Panc1 (cell line): Measurements from ENCODE around the gene MC1R. TPM values are rescaled to one million over a fixed set of nuclear protein-coding genes. Genes with fewer than 3 reads are reported as not detected.
A peak's percentile ranks its signal among the peaks of the same experiment; 100 is the strongest.

Experiments
- ATAC-seq: fragments of 200-7000 bp; cut with Tn5 transposase; 2 replicates; pipeline ENCODE4 v1.9.1; 2020; ENCODE audit warnings: mild to moderate bottlenecking, moderate library complexity
- BruUV-seq: library from RNA; stranded (reverse); fragments of 400-500 nt; replicated peaks from 2 replicates; lab custom pipeline; 2021; lab: Mats Ljungman, UMichigan
- CTCF ChIA-PET: fragments of 300-600 bp; sonication (Branson Sonifier 250); formaldehyde crosslinking; loops from one replicate; lab custom pipeline; 2022; ENCODE audit warnings: antibody characterized with exemption; lab: Charles Lee
- POLR2A ChIA-PET: fragments of 300-600 bp; sonication (Branson Sonifier 250); formaldehyde crosslinking; loops from one replicate; lab custom pipeline; 2022; ENCODE audit warnings: antibody characterized with exemption; lab: Charles Lee
- DNase-seq: peaks from one replicate; pipeline ENCODE4 v3.0.0-alpha.2; 2010; ENCODE audit warnings: low read depth, low spot score
- H3K27ac ChIP-seq: 2 replicates; pipeline ENCODE4 v1.5.1; 2011; ENCODE audit warnings: mild to moderate bottlenecking, low read length, inconsistent platforms
- H3K27me3 ChIP-seq: fragments of 200-500 bp; sonication (Bioruptor generic); 2 replicates; pipeline ENCODE4 v1.6.0; 2014; ENCODE audit warnings: low read length, inconsistent platforms; ENCODE audit not compliant: control insufficient read depth, insufficient read depth
- H3K36me3 ChIP-seq: fragments of 200-500 bp; sonication (Bioruptor generic); 2 replicates; pipeline ENCODE4 v1.5.1; 2014; ENCODE audit warnings: inconsistent platforms, mild to moderate bottlenecking, low read length, moderate library complexity; ENCODE audit not compliant: control insufficient read depth, insufficient read depth
- H3K4me1 ChIP-seq: 2 replicates; pipeline ENCODE4 v1.5.1; 2011; ENCODE audit warnings: inconsistent platforms, mild to moderate bottlenecking, low read length, moderate library complexity; ENCODE audit not compliant: control insufficient read depth, insufficient read depth
- H3K4me3 ChIP-seq, 2 experiments: 2 replicates each; pipeline ENCODE4 v1.5.1; 2011 to 2012; ENCODE audit warnings: low read depth in 2 of 2, low read length in 2 of 2, mild to moderate bottlenecking in 2 of 2, inconsistent platforms in 1 of 2, moderate library complexity in 1 of 2
- H3K9me3 ChIP-seq: fragments of 200-500 bp; sonication (Bioruptor generic); 2 replicates; pipeline ENCODE4 v1.5.1; 2014; ENCODE audit warnings: low read depth, mild to moderate bottlenecking, inconsistent platforms, low read length, moderate library complexity; ENCODE audit not compliant: control insufficient read depth, insufficient read depth
- CTCF ChIP-seq: fragments of 450-650 bp; IDR thresholded peaks from 2 replicates; pipeline ENCODE4 v1.5.1; 2017; ENCODE audit warnings: mild to moderate bottlenecking
- POLR2AphosphoS5 ChIP-seq: IDR thresholded peaks from 2 replicates; pipeline ENCODE4 v1.6.1; 2012; ENCODE audit warnings: mild to moderate bottlenecking, low read depth, low read length, moderate library complexity
- SIN3A ChIP-seq: IDR thresholded peaks from 2 replicates; pipeline ENCODE4 v1.6.1; 2012; ENCODE audit warnings: low read depth, mild to moderate bottlenecking, low read length, moderate library complexity, borderline replicate concordance; ENCODE audit not compliant: insufficient read depth
- TCF7L2 ChIP-seq: IDR thresholded peaks from 2 replicates; pipeline ENCODE4 v1.6.1; 2011; ENCODE audit warnings: mild to moderate bottlenecking, low read depth, low read length, inconsistent platforms
- in situ Hi-C: cut with HindIII; loops from 2 replicates; pipeline ENCODE4 v1.10.0; 2016; ENCODE audit warnings: low sequenced_read_pairs, low pct_unique_long_range_greater_than_20kb
- intact Hi-C: fragments of 100-400 bp; cut with micrococcal nuclease; formaldehyde crosslinking; loops from one replicate; pipeline ENCODE4 v1.10.0; 2022; ENCODE audit not compliant: unreplicated experiment
- total RNA-seq: library from RNA; stranded (reverse); gene quantifications from one replicate; pipeline ENCODE4 v1.2.1, GENCODE V29; 2021; ENCODE audit not compliant: unreplicated experiment
- TF ChIP-seq, protein P1 (sequence below), 2 experiments: IDR thresholded peaks; 2 replicates each; pipeline ENCODE4 v1.6.1; 2011 to 2012; ENCODE audit warnings: low read depth in 2 of 2, control low read depth in 1 of 2, low read length in 1 of 2, mild to moderate bottlenecking in 1 of 2, moderate library complexity in 1 of 2; ENCODE audit not compliant: insufficient read depth in 1 of 2

The MC1R gene
- total RNA-seq, 1 experiment from 2014 or later = 8.7 TPM

DNA sequence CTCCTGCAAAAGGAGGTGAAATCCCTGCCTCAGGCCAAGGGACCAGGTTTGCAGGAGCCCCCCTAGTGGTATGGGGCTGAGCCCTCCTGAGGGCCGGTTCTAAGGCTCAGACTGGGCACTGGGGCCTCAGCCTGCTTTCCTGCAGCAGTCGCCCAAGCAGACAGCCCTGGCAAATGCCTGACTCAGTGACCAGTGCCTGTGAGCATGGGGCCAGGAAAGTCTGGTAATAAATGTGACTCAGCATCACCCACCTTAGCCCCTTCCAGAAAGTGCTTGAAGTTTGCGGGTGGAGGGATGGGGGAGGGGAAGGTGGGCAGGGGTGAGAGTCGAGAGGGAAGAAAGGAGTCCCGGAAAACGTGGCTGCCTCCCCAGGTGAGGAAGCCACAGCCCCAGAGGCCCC lies 2.1 kb downstream of the MC1R start:
- no TSS peak for BruUV-seq
- no peak for DNase-seq
- CTCF ChIA-PET = no interaction called here
- H3K36me3 ChIP-seq = no peaks in the 10 kb centered on the region; the same call in 1 of the 2 replicates
- H3K4me3 ChIP-seq = peak overlapping the region in 1 of 2 experiments; percentile 16; a peak in 1 of 4 replicates
- intact Hi-C loops = no loop called here
- peak overlapping the region; percentile 91; the same call in 1 of the 2 replicates for H3K27ac ChIP-seq
- ATAC-seq = no peak
- no peaks in the 10 kb centered on the region for H3K9me3 ChIP-seq
- in situ Hi-C loops = no loop called here
- H3K4me1 ChIP-seq = peaks cover 17% of the 10 kb centered on the region
- TF ChIP-seq SIN3A (no peak), TCF7L2 (no peak), POLR2AphosphoS5 (no peak), CTCF (no peak)
- TF ChIP-seq, protein P1, sequence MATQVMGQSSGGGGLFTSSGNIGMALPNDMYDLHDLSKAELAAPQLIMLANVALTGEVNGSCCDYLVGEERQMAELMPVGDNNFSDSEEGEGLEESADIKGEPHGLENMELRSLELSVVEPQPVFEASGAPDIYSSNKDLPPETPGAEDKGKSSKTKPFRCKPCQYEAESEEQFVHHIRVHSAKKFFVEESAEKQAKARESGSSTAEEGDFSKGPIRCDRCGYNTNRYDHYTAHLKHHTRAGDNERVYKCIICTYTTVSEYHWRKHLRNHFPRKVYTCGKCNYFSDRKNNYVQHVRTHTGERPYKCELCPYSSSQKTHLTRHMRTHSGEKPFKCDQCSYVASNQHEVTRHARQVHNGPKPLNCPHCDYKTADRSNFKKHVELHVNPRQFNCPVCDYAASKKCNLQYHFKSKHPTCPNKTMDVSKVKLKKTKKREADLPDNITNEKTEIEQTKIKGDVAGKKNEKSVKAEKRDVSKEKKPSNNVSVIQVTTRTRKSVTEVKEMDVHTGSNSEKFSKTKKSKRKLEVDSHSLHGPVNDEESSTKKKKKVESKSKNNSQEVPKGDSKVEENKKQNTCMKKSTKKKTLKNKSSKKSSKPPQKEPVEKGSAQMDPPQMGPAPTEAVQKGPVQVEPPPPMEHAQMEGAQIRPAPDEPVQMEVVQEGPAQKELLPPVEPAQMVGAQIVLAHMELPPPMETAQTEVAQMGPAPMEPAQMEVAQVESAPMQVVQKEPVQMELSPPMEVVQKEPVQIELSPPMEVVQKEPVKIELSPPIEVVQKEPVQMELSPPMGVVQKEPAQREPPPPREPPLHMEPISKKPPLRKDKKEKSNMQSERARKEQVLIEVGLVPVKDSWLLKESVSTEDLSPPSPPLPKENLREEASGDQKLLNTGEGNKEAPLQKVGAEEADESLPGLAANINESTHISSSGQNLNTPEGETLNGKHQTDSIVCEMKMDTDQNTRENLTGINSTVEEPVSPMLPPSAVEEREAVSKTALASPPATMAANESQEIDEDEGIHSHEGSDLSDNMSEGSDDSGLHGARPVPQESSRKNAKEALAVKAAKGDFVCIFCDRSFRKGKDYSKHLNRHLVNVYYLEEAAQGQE (IDR thresholded peaks at IDR 0.05; ENCODE audit: insufficient read depth in 1 of 2, low read depth in 2 of 2, low read length in 1 of 2) = no peak
- H3K27me3 ChIP-seq = no peaks in the 10 kb centered on the region
- POLR2A ChIA-PET = no interaction called here

- no peak for DNase-seq
- Histone ChIP-seq H3K4me3 (peak overlapping the region; percentile 66 to 75; a peak in 3 of 4 replicates), H3K4me1 (peaks cover 17% of the 10 kb centered on the region), H3K27me3 (no peaks in the 10 kb centered on the region), H3K9me3 (no peaks in the 10 kb centered on the region), H3K27ac (peak overlapping the region; percentile 91), H3K36me3 (no peaks in the 10 kb centered on the region; the same call in 1 of the 2 replicates)
- no peak for ATAC-seq
- CTCF ChIA-PET = no interaction called here
- TF ChIP-seq CTCF (no peak), TCF7L2 (no peak), POLR2AphosphoS5 (no peak), SIN3A (no peak)
- TF ChIP-seq, protein P1 (IDR thresholded peaks at IDR 0.05; ENCODE audit: insufficient read depth in 1 of 2, low read depth in 2 of 2, low read length in 1 of 2) = no peak
- POLR2A ChIA-PET = no interaction called here
- in situ Hi-C loops (no loop called here), intact Hi-C loops (no loop called here)
- no TSS peak for BruUV-seq
Measured at GRCh38 chr16:89921131-89921701, 2.6 kb downstream of the MC1R start.
